ENCODE measurements around the gene ATM.
"Not testable (repeated sequence)": the region's sequence is repeated elsewhere in the genome, so short reads cannot be mapped to it uniquely, and the experiment has no call there.

Gene ATM

GRCh38 chr11:108241330-108242037, 18.6 kb downstream of the ATM start:
- H3K27me3 ChIP-seq (replicated peaks in 2 of 5; ENCODE audit: control insufficient read depth in 4 of 5, insufficient read depth in 5 of 5, low read length in 4 of 5): no peaks in the 10 kb centered on the region
- CTCF ChIA-PET: interaction anchor here (0.7 to 1.1 kb wide), 2 partner anchors 19 to 35 kb away, joined by 3 read pairs; partner anchors contain the start of gene NPAT
- POLR2A ChIA-PET: no interaction called here
- peaks cover 4 to 15% (median 10%) of the 10 kb centered on the region in 4 experiments for H3K4me1 ChIP-seq (ENCODE audit: control extremely low read depth in 1 of 4, control insufficient read depth in 4 of 4, insufficient read depth in 4 of 4, low read length in 3 of 4)
- no peak overlapping the region for H3K4me3 ChIP-seq (ENCODE audit: control insufficient read depth in 1 of 7, extremely low read depth in 1 of 7, insufficient read depth in 4 of 7, low read depth in 2 of 7, low read length in 6 of 7)
- DNase-seq: no peak
- H3K36me3 ChIP-seq (ENCODE audit: control insufficient read depth in 4 of 4, insufficient read depth in 4 of 4, low read length in 3 of 4): peaks cover 0 to 14% (median 5%) of the 10 kb centered on the region in 4 experiments
- no peak overlapping the region for H3K27ac ChIP-seq (ENCODE audit: insufficient read depth in 1 of 2, low read depth in 1 of 2, low read length in 2 of 2, poor library complexity in 1 of 2, severe bottlenecking in 2 of 2)
- 100% methylated on average over 2 of the region's 4 CpGs for WGBS (ENCODE audit: insufficient coverage)
- no peaks in the 10 kb centered on the region for H3K9me3 ChIP-seq (ENCODE audit: control extremely low read depth in 1 of 5, control insufficient read depth in 4 of 5, insufficient read depth in 2 of 5, low read depth in 1 of 5, low read length in 4 of 5)

DNA sequence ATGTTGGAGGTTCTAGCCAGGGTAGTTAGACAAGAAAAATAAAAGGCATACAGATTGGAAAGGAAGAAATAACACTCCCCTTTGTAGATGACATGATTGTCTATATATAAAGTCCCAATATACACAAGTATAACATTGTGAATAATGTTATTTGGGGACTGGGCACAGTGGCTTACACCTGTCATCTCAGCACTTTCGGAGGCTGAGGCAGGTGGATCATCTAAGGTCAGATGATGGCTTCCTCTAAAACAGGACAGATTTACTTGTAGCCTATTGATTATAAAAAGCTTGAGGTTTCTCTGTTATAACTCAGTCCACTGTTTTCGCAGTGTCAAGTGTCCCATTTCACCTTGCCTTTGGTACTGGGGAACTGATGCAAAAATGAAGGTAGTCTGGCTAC, 19.6 kb downstream of the ATM start:
- H3K4me3 ChIP-seq (ENCODE audit: control insufficient read depth in 1 of 7, extremely low read depth in 1 of 7, insufficient read depth in 4 of 7, low read depth in 2 of 7, low read length in 6 of 7): no peak overlapping the region
- CTCF ChIA-PET: no interaction called here
- no peak for DNase-seq
- H3K27ac ChIP-seq (ENCODE audit: insufficient read depth in 1 of 2, low read depth in 1 of 2, low read length in 2 of 2, poor library complexity in 1 of 2, severe bottlenecking in 2 of 2): no peak overlapping the region
- no CpG with 5 or more reads among the region's 2 CpGs for WGBS (ENCODE audit: insufficient coverage)
- no peaks in the 10 kb centered on the region for H3K27me3 ChIP-seq (replicated peaks in 2 of 5; ENCODE audit: control insufficient read depth in 4 of 5, insufficient read depth in 5 of 5, low read length in 4 of 5)
- POLR2A ChIA-PET: no interaction called here
- H3K36me3 ChIP-seq (ENCODE audit: control insufficient read depth in 4 of 4, insufficient read depth in 4 of 4, low read length in 3 of 4): peaks cover 0 to 14% (median 5%) of the 10 kb centered on the region in 4 experiments
- no peaks in the 10 kb centered on the region for H3K9me3 ChIP-seq (ENCODE audit: control extremely low read depth in 1 of 5, control insufficient read depth in 4 of 5, insufficient read depth in 2 of 5, low read depth in 1 of 5, low read length in 4 of 5)
- peaks cover 0 to 7% (median 2%) of the 10 kb centered on the region in 4 experiments for H3K4me1 ChIP-seq (ENCODE audit: control extremely low read depth in 1 of 4, control insufficient read depth in 4 of 4, insufficient read depth in 4 of 4, low read length in 3 of 4)

DNA sequence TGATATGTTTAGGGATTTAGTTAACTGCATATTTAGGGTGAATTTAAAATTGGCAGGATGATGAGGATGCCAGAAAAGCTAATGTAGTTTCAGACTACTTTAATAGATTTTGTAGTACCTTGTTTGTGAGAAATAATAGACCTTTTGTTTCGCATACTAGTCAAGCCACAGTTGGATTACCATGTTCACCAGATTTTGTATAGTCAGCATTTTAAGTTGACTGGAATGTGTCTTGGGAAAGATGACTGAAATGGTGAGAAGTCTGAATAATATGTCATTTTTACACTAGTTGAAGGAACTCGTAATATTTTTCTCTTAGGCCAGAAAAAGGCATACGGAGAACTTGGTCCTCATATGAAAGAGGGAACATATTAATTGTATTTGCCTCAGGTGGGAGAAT, 23.4 kb downstream of the ATM start:
- Histone ChIP-seq H3K36me3 (ENCODE audit: control insufficient read depth in 4 of 4, insufficient read depth in 4 of 4, low read length in 3 of 4) (peaks cover 5 to 21% (median 8%) of the 10 kb centered on the region in 4 experiments), H3K27me3 (replicated peaks in 2 of 5; ENCODE audit: control insufficient read depth in 4 of 5, insufficient read depth in 5 of 5, low read length in 4 of 5) (no peaks in the 10 kb centered on the region), H3K4me1 (ENCODE audit: control extremely low read depth in 1 of 4, control insufficient read depth in 4 of 4, insufficient read depth in 4 of 4, low read length in 3 of 4) (peaks cover 0 to 2% (median 0%) of the 10 kb centered on the region in 4 experiments), H3K9me3 (ENCODE audit: control extremely low read depth in 1 of 5, control insufficient read depth in 4 of 5, insufficient read depth in 2 of 5, low read depth in 1 of 5, low read length in 4 of 5) (no peaks in the 10 kb centered on the region), H3K4me3 (ENCODE audit: control insufficient read depth in 1 of 7, extremely low read depth in 1 of 7, insufficient read depth in 4 of 7, low read depth in 2 of 7, low read length in 6 of 7) (no peak overlapping the region), H3K27ac (ENCODE audit: insufficient read depth in 1 of 2, low read depth in 1 of 2, low read length in 2 of 2, poor library complexity in 1 of 2, severe bottlenecking in 2 of 2) (no peak overlapping the region)
- POLR2A ChIA-PET: no interaction called here
- WGBS (ENCODE audit: insufficient coverage): 100% methylated on average over 2 of the region's 3 CpGs
- CTCF ChIA-PET: no interaction called here
- no peak for DNase-seq

- H3K4me3 ChIP-seq (ENCODE audit: control insufficient read depth in 1 of 7, extremely low read depth in 1 of 7, insufficient read depth in 4 of 7, low read depth in 2 of 7, low read length in 6 of 7): no peak overlapping the region
- H3K36me3 ChIP-seq (ENCODE audit: control insufficient read depth in 4 of 4, insufficient read depth in 4 of 4, low read length in 3 of 4): peaks cover 7 to 26% (median 9%) of the 10 kb centered on the region in 4 experiments
- peaks cover 0 to 2% (median 0%) of the 10 kb centered on the region in 4 experiments for H3K4me1 ChIP-seq (ENCODE audit: control extremely low read depth in 1 of 4, control insufficient read depth in 4 of 4, insufficient read depth in 4 of 4, low read length in 3 of 4)
- ChIA-PET POLR2A (no interaction called here), CTCF (no interaction called here)
- no peaks in the 10 kb centered on the region for H3K27me3 ChIP-seq (replicated peaks in 2 of 5; ENCODE audit: control insufficient read depth in 4 of 5, insufficient read depth in 5 of 5, low read length in 4 of 5)
- 100% methylated on average over 2 of the region's 2 CpGs for WGBS (ENCODE audit: insufficient coverage)
- no peaks in the 10 kb centered on the region for H3K9me3 ChIP-seq (ENCODE audit: control extremely low read depth in 1 of 5, control insufficient read depth in 4 of 5, insufficient read depth in 2 of 5, low read depth in 1 of 5, low read length in 4 of 5)
- no peak overlapping the region for H3K27ac ChIP-seq (ENCODE audit: insufficient read depth in 1 of 2, low read depth in 1 of 2, low read length in 2 of 2, poor library complexity in 1 of 2, severe bottlenecking in 2 of 2)
- no peak for DNase-seq
Measured at GRCh38 chr11:108246885-108247284, 24.0 kb downstream of the ATM start.

DNA sequence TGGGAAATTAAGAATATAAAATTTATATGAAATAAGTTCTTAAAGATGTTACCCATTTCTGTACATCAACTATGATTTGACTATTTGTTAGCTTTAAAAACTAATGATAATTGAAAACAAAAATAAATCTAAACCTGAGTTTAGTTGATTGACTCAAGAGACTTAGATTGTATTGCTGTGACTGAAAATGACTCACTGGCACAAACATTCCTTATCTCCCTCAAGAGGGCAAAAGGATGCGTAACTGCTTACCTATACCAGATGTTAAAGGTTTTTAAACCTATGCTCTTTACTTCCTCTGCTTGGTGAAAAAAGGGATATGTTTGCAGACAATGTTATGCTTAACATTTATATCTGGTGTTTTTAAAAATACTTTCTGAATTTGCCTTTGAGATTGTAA, 30.3 kb downstream of the ATM start:
- peaks cover 9 to 57% (median 17%) of the 10 kb centered on the region in 4 experiments for H3K36me3 ChIP-seq (ENCODE audit: control insufficient read depth in 4 of 4, insufficient read depth in 4 of 4, low read length in 3 of 4)

DNA sequence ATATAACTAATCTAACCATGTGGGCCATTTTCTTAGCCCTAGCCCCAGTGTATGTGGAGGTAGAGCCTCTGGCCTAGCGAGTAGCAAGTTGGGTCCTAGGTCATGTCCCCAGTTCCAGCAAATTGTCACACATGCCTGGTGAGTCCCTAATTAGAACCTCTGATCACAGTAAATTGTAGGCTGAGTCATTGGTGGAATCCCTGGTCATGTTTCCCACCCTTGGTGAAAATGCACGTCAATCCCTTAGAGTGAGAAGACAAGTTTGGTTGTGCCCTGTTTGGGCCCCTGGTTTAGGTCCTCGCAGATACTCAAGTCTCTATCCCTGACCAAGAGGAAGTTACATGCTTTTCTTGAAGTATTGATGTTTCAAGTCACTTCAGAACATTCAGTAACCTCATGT, 46.7 kb downstream of the ATM start:
- H3K27me3 ChIP-seq (replicated peaks in 2 of 5; ENCODE audit: control insufficient read depth in 4 of 5, insufficient read depth in 5 of 5, low read length in 4 of 5): no peaks in the 10 kb centered on the region
- POLR2A ChIA-PET: no interaction called here
- peaks cover 5 to 36% (median 15%) of the 10 kb centered on the region in 4 experiments for H3K36me3 ChIP-seq (ENCODE audit: control insufficient read depth in 4 of 4, insufficient read depth in 4 of 4, low read length in 3 of 4)
- H3K9me3 ChIP-seq (ENCODE audit: control extremely low read depth in 1 of 5, control insufficient read depth in 4 of 5, insufficient read depth in 2 of 5, low read depth in 1 of 5, low read length in 4 of 5): peaks cover 0 to 4% (median 0%) of the 10 kb centered on the region in 5 experiments
- no peak overlapping the region for H3K27ac ChIP-seq (ENCODE audit: insufficient read depth in 1 of 2, low read depth in 1 of 2, low read length in 2 of 2, poor library complexity in 1 of 2, severe bottlenecking in 2 of 2)
- no peaks in the 10 kb centered on the region for H3K4me1 ChIP-seq (ENCODE audit: control extremely low read depth in 1 of 4, control insufficient read depth in 4 of 4, insufficient read depth in 4 of 4, low read length in 3 of 4)
- 100% methylated on average over 2 of the region's 3 CpGs for WGBS (ENCODE audit: insufficient coverage)
- CTCF ChIA-PET: no interaction called here
- H3K4me3 ChIP-seq (ENCODE audit: control insufficient read depth in 1 of 7, extremely low read depth in 1 of 7, insufficient read depth in 4 of 7, low read depth in 2 of 7, low read length in 6 of 7): no peak overlapping the region
- DNase-seq: no peak

More for the DNA sequence above, 30.3 kb downstream of the ATM start:
- POLR2A ChIA-PET: interaction anchor here (0.9 kb wide), 1 partner anchor 20 kb away, joined by 3 read pairs; no protein-coding TSS in a partner anchor
- H3K27ac ChIP-seq (ENCODE audit: insufficient read depth in 1 of 2, low read depth in 1 of 2, low read length in 2 of 2, poor library complexity in 1 of 2, severe bottlenecking in 2 of 2): no peak overlapping the region
- no CpG with 5 or more reads among the region's 1 CpG for WGBS (ENCODE audit: insufficient coverage)
- no peak for DNase-seq
- no peaks in the 10 kb centered on the region for H3K9me3 ChIP-seq (ENCODE audit: control extremely low read depth in 1 of 5, control insufficient read depth in 4 of 5, insufficient read depth in 2 of 5, low read depth in 1 of 5, low read length in 4 of 5)
- CTCF ChIA-PET: interaction anchor here (2.9 kb wide), 1 partner anchor 17 kb away, joined by 9 read pairs; no protein-coding TSS in a partner anchor
- no peak overlapping the region for H3K4me3 ChIP-seq (ENCODE audit: control insufficient read depth in 1 of 7, extremely low read depth in 1 of 7, insufficient read depth in 4 of 7, low read depth in 2 of 7, low read length in 6 of 7)
- no peaks in the 10 kb centered on the region for H3K27me3 ChIP-seq (replicated peaks in 2 of 5; ENCODE audit: control insufficient read depth in 4 of 5, insufficient read depth in 5 of 5, low read length in 4 of 5)
- no peaks in the 10 kb centered on the region for H3K4me1 ChIP-seq (ENCODE audit: control extremely low read depth in 1 of 4, control insufficient read depth in 4 of 4, insufficient read depth in 4 of 4, low read length in 3 of 4)

DNA sequence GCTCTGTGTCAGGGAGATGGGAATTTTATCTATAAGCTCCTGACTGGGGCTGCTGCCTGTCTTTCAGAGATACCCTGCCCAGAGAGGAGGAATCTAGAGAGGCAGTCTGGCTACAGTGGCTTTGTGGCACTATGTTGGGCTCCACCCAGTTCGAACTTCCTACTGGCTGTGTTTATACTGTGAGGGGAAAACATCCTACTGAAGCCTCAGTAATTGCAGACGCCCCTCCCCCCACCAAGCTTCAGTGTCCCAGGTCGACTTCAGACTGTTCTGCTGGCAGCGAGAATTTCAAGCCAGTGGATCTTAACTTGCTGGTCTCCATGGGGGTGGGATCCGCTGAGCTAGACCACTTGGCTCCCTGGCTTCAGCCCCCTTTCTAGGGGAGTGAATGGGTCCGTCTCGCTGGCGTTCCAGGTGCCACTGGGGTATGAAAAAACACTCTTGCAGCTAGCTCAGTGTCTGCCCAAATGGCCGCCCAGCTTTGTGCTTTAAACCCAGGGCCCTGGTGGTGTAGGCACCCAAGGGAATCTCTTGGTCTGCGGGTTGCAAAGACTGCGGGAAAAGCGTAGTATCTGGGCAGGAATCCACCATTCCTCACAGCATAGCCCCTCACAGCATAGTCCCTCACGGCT, 54.2 kb downstream of the ATM start:
- POLR2A ChIA-PET: not testable (repeated sequence)
- WGBS (ENCODE audit: insufficient coverage): 92% methylated on average over 11 of the region's 13 CpGs

More for the DNA sequence above, 54.2 kb downstream of the ATM start:
- peaks cover 12 to 48% (median 16%) of the 10 kb centered on the region in 4 experiments for H3K36me3 ChIP-seq (ENCODE audit: control insufficient read depth in 4 of 4, insufficient read depth in 4 of 4, low read length in 3 of 4)
- not testable (repeated sequence) for DNase-seq; H3K4me3 ChIP-seq (ENCODE audit: control insufficient read depth in 1 of 7, extremely low read depth in 1 of 7, insufficient read depth in 4 of 7, low read depth in 2 of 7, low read length in 6 of 7); H3K27ac ChIP-seq (ENCODE audit: insufficient read depth in 1 of 2, low read depth in 1 of 2, low read length in 2 of 2, poor library complexity in 1 of 2, severe bottlenecking in 2 of 2); H3K4me1 ChIP-seq (ENCODE audit: control extremely low read depth in 1 of 4, control insufficient read depth in 4 of 4, insufficient read depth in 4 of 4, low read length in 3 of 4); H3K27me3 ChIP-seq (replicated peaks in 2 of 5; ENCODE audit: control insufficient read depth in 4 of 5, insufficient read depth in 5 of 5, low read length in 4 of 5)
- CTCF ChIA-PET: interaction anchor here (0.6 kb wide), 1 partner anchor 559 kb away, joined by 3 read pairs; no protein-coding TSS in a partner anchor
- H3K9me3 ChIP-seq (ENCODE audit: control extremely low read depth in 1 of 5, control insufficient read depth in 4 of 5, insufficient read depth in 2 of 5, low read depth in 1 of 5, low read length in 4 of 5): peaks cover 0 to 11% (median 5%) of the 10 kb centered on the region in 5 experiments

Measured in common myeloid progenitor, CD34-positive (primary cell).